ENCODE data around the gene KCNN4. TPM values are rescaled to one million over a fixed set of nuclear protein-coding genes. Genes with fewer than 3 reads are reported as not detected.
A peak's percentile ranks its signal among the peaks of the same experiment; 100 is the strongest.

Gene KCNN4
- total and polyA plus RNA-seq, 2 of the 13 experiments (the other 11 are each of a cell fraction or from before 2014, with no cell fraction given): 0.13 to 0.25 TPM

GRCh38 chr19:43754503-43755255, 26.1 kb downstream of the KCNN4 start, which contains the start of gene SMG9 (continued):
- TF ChIP-seq KIAA2018 (CRISPR knock-in tag; IDR thresholded peaks at IDR 0.05; ENCODE audit: borderline replicate concordance) (no peak), DBP (CRISPR knock-in tag; IDR thresholded peaks at IDR 0.05; ENCODE audit: not compliant biosample characterization) (no peak), ZNF773 (CRISPR knock-in tag; IDR thresholded peaks at IDR 0.05; ENCODE audit: borderline replicate concordance) (no peak), TBX3 (IDR thresholded peaks at IDR 0.05; ENCODE audit: borderline replicate concordance) (no peak), SMAD9 (CRISPR knock-in tag; IDR thresholded peaks at IDR 0.05) (no peak), ZBTB4 (CRISPR knock-in tag; IDR thresholded peaks at IDR 0.05; ENCODE audit: borderline replicate concordance) (peak; percentile 94; the same call in 1 of the 2 replicates), HDAC6 (IDR thresholded peaks at IDR 0.05; ENCODE audit: low read depth, low read length) (no peak), IKZF5 (CRISPR knock-in tag; IDR thresholded peaks at IDR 0.05) (0 out of 2 replicates have a peak, but pooled peaks have one; percentile 63)
- TF ChIP-seq, protein P1, sequence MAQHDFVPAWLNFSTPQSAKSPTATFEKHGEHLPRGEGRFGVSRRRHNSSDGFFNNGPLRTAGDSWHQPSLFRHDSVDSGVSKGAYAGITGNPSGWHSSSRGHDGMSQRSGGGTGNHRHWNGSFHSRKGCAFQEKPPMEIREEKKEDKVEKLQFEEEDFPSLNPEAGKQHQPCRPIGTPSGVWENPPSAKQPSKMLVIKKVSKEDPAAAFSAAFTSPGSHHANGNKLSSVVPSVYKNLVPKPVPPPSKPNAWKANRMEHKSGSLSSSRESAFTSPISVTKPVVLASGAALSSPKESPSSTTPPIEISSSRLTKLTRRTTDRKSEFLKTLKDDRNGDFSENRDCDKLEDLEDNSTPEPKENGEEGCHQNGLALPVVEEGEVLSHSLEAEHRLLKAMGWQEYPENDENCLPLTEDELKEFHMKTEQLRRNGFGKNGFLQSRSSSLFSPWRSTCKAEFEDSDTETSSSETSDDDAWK (CRISPR knock-in tag; IDR thresholded peaks at IDR 0.05): no peak
- TF ChIP-seq, protein P2, sequence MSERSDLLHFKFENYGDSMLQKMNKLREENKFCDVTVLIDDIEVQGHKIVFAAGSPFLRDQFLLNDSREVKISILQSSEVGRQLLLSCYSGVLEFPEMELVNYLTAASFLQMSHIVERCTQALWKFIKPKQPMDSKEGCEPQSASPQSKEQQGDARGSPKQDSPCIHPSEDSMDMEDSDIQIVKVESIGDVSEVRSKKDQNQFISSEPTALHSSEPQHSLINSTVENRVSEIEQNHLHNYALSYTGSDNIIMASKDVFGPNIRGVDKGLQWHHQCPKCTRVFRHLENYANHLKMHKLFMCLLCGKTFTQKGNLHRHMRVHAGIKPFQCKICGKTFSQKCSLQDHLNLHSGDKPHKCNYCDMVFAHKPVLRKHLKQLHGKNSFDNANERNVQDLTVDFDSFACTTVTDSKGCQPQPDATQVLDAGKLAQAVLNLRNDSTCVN (CRISPR knock-in tag; IDR thresholded peaks at IDR 0.05; ENCODE audit: borderline replicate concordance): peak; percentile 49; the same call in 1 of the 2 replicates
